Neural cell (in vitro differentiated cells): ENCODE data around the gene OVAAL. TPM values are rescaled to one million over a fixed set of nuclear protein-coding genes. Genes with fewer than 3 reads are reported as not detected.
A peak's percentile ranks its signal among the peaks of the same experiment; 100 is the strongest.

Experiments
- H2AFZ ChIP-seq: fragments of 200-600, 300-800 bp; sonication (generic), shearing (Covaris generic); 2 replicates; pipeline ENCODE4 v1.6.0; 2014; ENCODE audit warnings: low read depth, mild to moderate bottlenecking, antibody characterized with exemption, low read length, moderate library complexity
- H3F3A ChIP-seq: fragments of 200-600 bp; shearing (Covaris generic); 2 replicates; pipeline ENCODE4 v1.6.1; 2016; ENCODE audit warnings: mild to moderate bottlenecking, moderate library complexity, mixed read lengths, antibody characterized with exemption, low read length; ENCODE audit not compliant: insufficient read depth, poor library complexity, severe bottlenecking
- H3K27ac ChIP-seq: fragments of 200-600, 300-800 bp; sonication (generic), shearing (Covaris generic); 2 replicates; pipeline ENCODE4 v1.5.1; 2014; ENCODE audit warnings: mild to moderate bottlenecking, low read length, moderate library complexity
- H3K27me3 ChIP-seq: fragments of 300-800, 200-600 bp; sonication (generic), shearing (Covaris generic); 2 replicates; pipeline ENCODE4 v1.6.0; 2014; ENCODE audit warnings: mild to moderate bottlenecking, low read depth, low read length, moderate library complexity; ENCODE audit not compliant: insufficient read depth
- H3K36me3 ChIP-seq: fragments of 300-800, 200-600 bp; sonication (generic), shearing (Covaris generic); 2 replicates; pipeline ENCODE4 v1.5.1; 2014; ENCODE audit warnings: mild to moderate bottlenecking, antibody characterized with exemption, low read length, moderate library complexity; ENCODE audit not compliant: insufficient read depth
- H3K4me2 ChIP-seq: fragments of 300-800, 200-600 bp; sonication (generic), shearing (Covaris generic); 2 replicates; pipeline ENCODE4 v1.6.0; 2014; ENCODE audit warnings: mild to moderate bottlenecking, low read length
- H3K4me3 ChIP-seq: fragments of 300-800, 200-600 bp; sonication (generic), shearing (Covaris generic); 2 replicates; pipeline ENCODE4 v1.5.1; 2014; ENCODE audit warnings: mild to moderate bottlenecking, low read length, moderate library complexity
- H3K79me2 ChIP-seq: fragments of 200-600 bp; shearing (Covaris generic); replicated peaks from 2 replicates; pipeline ENCODE4 v1.6.0; 2014; ENCODE audit warnings: mild to moderate bottlenecking, low read length, moderate library complexity; ENCODE audit not compliant: insufficient read depth
- H3K9ac ChIP-seq: fragments of 300-800, 200-600 bp; sonication (generic), shearing (Covaris generic); 2 replicates; pipeline ENCODE4 v1.6.1; 2016; ENCODE audit warnings: mild to moderate bottlenecking, low read length, mixed read lengths
- H3K9me2 ChIP-seq: fragments of 200-600 bp; shearing (Covaris generic); 2 replicates; pipeline ENCODE4 v1.6.1; 2016; ENCODE audit warnings: mild to moderate bottlenecking, low read length, mixed read lengths; ENCODE audit not compliant: insufficient read depth
- H3K9me3 ChIP-seq: fragments of 200-600, 300-800 bp; sonication (generic), shearing (Covaris generic); 2 replicates; pipeline ENCODE4 v1.6.1; 2016; ENCODE audit warnings: mild to moderate bottlenecking, mixed run types, low read length, moderate library complexity, mixed read lengths
- H4K20me1 ChIP-seq: fragments of 200-600 bp; shearing (Covaris generic); 2 replicates; pipeline ENCODE4 v1.6.1; 2016; ENCODE audit warnings: mild to moderate bottlenecking, mixed run types; ENCODE audit not compliant: insufficient read depth
- EP300 ChIP-seq: fragments of 450-650 bp; conservative IDR thresholded peaks from 2 replicates; pipeline ENCODE4 v1.6.1; 2014; ENCODE audit warnings: antibody characterized with exemption, mild to moderate bottlenecking, moderate library complexity; ENCODE audit not compliant: poor library complexity, severe bottlenecking
- EZH2 ChIP-seq: fragments of 200-600, 300-800 bp; shearing (Covaris generic), sonication (generic); IDR thresholded peaks from 2 replicates; pipeline ENCODE4 v1.6.1; 2014; ENCODE audit warnings: antibody characterized with exemption, low read length, borderline replicate concordance, mild to moderate bottlenecking; ENCODE audit not compliant: insufficient read depth, poor library complexity, severe bottlenecking
- MXI1 ChIP-seq: fragments of 450-650 bp; conservative IDR thresholded peaks from 2 replicates; pipeline ENCODE4 v1.6.1; 2014; ENCODE audit warnings: antibody characterized with exemption, mild to moderate bottlenecking; ENCODE audit not compliant: poor library complexity, severe bottlenecking
- POLR2AphosphoS5 ChIP-seq: IDR thresholded peaks from 2 replicates; pipeline ENCODE4 v1.6.1; 2012
- RAD21 ChIP-seq: fragments of 450-650 bp; conservative IDR thresholded peaks from 2 replicates; pipeline ENCODE4 v1.6.1; 2014; ENCODE audit warnings: antibody characterized with exemption, mild to moderate bottlenecking, moderate library complexity
- SMC3 ChIP-seq: fragments of 450-650 bp; conservative IDR thresholded peaks from 2 replicates; pipeline ENCODE4 v1.6.1; 2014; ENCODE audit warnings: antibody characterized with exemption, mild to moderate bottlenecking, moderate library complexity; ENCODE audit not compliant: poor library complexity
- TAF1 ChIP-seq: IDR thresholded peaks from 2 replicates; pipeline ENCODE4 v1.6.1; 2012; ENCODE audit warnings: low read depth
- polyA plus RNA-seq: library from polyadenylated mRNA; depleted of rRNA; stranded (reverse); fragments of >200 nt; gene quantifications from 2 replicates; pipeline ENCODE4 v1.2.3, GENCODE V29; 2014
- TF ChIP-seq, protein P1 (sequence below): IDR thresholded peaks from 2 replicates; pipeline ENCODE4 v1.6.1; 2012; ENCODE audit warnings: borderline replicate concordance
- TF ChIP-seq, protein P2 (sequence below): fragments of 450-650 bp; IDR thresholded peaks from 2 replicates; pipeline ENCODE4 v1.5.1; 2014; ENCODE audit warnings: antibody characterized with exemption, mild to moderate bottlenecking, moderate library complexity; ENCODE audit not compliant: poor library complexity, severe bottlenecking

The OVAAL gene
- polyA plus RNA-seq, 1 donor from 2014 or later: not detected

DNA sequence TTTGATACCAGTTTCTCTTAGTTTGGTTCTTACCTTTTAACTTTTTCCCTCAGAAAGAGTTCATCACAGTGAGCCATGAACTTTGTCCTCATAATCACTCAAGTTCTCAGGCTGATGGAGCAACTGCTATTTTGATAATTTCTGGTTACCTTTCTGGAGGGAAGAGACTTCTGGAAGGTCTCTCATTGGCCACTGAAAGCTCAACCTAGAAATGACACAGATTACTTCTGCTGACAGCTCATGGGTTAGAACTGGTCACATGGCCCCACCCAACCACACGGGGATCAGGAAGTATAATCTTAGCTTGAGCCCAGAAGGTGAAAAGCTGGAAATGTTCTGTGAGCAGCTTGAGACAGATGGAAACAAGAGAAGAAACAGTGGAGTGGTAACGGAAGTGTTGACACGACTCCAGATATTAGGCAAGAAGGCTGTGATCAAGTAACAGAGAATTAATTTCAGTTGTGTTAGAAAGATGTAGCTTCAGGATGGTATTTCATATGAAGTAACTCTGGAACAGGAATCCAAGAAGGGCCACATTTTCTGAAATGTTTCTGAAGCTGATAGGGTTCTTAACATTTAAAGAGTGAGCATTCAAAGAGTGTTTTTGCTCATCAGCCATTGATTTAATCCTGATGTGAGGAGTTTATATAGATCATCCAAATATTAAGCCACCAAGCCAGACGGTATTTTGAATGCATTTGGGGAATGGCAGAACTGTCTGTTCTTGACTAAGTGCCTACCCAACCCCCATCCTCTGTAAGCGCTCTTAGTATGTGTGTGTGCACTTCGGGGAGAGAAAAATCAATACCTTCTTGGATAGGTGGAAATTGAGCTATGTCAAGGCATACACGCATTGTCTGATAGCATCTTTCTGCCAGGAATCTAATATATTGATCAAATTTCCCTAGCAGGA, 51.1 kb downstream of the OVAAL start:
- no peak for TF ChIP-seq MXI1
- TF ChIP-seq, protein P1, sequence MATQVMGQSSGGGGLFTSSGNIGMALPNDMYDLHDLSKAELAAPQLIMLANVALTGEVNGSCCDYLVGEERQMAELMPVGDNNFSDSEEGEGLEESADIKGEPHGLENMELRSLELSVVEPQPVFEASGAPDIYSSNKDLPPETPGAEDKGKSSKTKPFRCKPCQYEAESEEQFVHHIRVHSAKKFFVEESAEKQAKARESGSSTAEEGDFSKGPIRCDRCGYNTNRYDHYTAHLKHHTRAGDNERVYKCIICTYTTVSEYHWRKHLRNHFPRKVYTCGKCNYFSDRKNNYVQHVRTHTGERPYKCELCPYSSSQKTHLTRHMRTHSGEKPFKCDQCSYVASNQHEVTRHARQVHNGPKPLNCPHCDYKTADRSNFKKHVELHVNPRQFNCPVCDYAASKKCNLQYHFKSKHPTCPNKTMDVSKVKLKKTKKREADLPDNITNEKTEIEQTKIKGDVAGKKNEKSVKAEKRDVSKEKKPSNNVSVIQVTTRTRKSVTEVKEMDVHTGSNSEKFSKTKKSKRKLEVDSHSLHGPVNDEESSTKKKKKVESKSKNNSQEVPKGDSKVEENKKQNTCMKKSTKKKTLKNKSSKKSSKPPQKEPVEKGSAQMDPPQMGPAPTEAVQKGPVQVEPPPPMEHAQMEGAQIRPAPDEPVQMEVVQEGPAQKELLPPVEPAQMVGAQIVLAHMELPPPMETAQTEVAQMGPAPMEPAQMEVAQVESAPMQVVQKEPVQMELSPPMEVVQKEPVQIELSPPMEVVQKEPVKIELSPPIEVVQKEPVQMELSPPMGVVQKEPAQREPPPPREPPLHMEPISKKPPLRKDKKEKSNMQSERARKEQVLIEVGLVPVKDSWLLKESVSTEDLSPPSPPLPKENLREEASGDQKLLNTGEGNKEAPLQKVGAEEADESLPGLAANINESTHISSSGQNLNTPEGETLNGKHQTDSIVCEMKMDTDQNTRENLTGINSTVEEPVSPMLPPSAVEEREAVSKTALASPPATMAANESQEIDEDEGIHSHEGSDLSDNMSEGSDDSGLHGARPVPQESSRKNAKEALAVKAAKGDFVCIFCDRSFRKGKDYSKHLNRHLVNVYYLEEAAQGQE: no peak
- TF ChIP-seq RAD21: no peak
- no peak for TF ChIP-seq EZH2
- no peak for TF ChIP-seq POLR2AphosphoS5
- TF ChIP-seq EP300: no peak
- TF ChIP-seq, protein P2, sequence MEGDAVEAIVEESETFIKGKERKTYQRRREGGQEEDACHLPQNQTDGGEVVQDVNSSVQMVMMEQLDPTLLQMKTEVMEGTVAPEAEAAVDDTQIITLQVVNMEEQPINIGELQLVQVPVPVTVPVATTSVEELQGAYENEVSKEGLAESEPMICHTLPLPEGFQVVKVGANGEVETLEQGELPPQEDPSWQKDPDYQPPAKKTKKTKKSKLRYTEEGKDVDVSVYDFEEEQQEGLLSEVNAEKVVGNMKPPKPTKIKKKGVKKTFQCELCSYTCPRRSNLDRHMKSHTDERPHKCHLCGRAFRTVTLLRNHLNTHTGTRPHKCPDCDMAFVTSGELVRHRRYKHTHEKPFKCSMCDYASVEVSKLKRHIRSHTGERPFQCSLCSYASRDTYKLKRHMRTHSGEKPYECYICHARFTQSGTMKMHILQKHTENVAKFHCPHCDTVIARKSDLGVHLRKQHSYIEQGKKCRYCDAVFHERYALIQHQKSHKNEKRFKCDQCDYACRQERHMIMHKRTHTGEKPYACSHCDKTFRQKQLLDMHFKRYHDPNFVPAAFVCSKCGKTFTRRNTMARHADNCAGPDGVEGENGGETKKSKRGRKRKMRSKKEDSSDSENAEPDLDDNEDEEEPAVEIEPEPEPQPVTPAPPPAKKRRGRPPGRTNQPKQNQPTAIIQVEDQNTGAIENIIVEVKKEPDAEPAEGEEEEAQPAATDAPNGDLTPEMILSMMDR: no peak
- TF ChIP-seq TAF1: no peak
- TF ChIP-seq SMC3: no peak
- no peaks in the 10 kb centered on the region for H3F3A ChIP-seq
- H4K20me1 ChIP-seq: no peaks in the 10 kb centered on the region
- H3K27me3 ChIP-seq: no peaks in the 10 kb centered on the region
- H3K9me3 ChIP-seq: no peaks in the 10 kb centered on the region
- no peaks in the 10 kb centered on the region for H3K79me2 ChIP-seq
- no peaks in the 10 kb centered on the region for H3K36me3 ChIP-seq
- no peaks in the 10 kb centered on the region for H3K9me2 ChIP-seq
- no peak overlapping the region for H3K9ac ChIP-seq
- H3K4me2 ChIP-seq: no peak overlapping the region
- no peak overlapping the region for H3K4me3 ChIP-seq
- peak overlapping the region; percentile 79 for H3K27ac ChIP-seq
- no peak overlapping the region for H2AFZ ChIP-seq

DNA sequence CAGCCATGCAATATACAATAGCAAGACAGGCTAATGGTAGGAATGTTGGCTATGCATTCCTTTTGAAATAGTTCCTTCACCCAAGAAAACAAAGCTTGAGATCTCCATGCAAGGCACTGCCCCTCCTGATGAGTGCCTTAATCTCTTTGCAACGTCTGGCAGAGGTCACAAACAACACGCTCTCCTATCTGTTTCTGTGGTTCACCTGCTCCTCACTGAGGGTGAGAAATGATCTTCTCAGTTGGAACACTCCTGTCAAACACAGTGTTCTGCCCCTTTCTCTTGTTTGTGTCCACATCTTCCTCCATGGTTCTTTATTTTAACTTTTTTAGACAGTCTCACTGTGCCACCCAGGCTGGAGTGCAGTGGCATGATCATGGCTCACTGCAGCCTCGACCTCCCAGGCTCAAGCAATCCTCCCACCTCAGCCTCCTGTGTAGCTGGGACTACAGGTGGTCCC, 51.8 kb downstream of the OVAAL start:
- Histone ChIP-seq H3F3A (no peaks in the 10 kb centered on the region), H3K4me3 (peak overlapping the region; percentile 29), H3K27ac (peak overlapping the region; percentile 79), H3K9me3 (no peaks in the 10 kb centered on the region), H4K20me1 (no peaks in the 10 kb centered on the region), H3K9me2 (no peaks in the 10 kb centered on the region), H3K9ac (no peak overlapping the region), H3K27me3 (no peaks in the 10 kb centered on the region), H3K4me2 (no peak overlapping the region), H3K79me2 (no peaks in the 10 kb centered on the region), H2AFZ (no peak overlapping the region), H3K36me3 (no peaks in the 10 kb centered on the region)
- TF ChIP-seq EP300 (no peak), TAF1 (no peak), RAD21 (no peak), MXI1 (no peak)
